ENCODE measurements around the gene CSPG4. TPM values are rescaled to one million over a fixed set of nuclear protein-coding genes. Genes with fewer than 3 reads are reported as not detected.

The CSPG4 gene
- total and polyA plus RNA-seq, 2 donors (not counting 3 experiments of a cell fraction or from before 2014, with no cell fraction given) = not detected

DNA sequence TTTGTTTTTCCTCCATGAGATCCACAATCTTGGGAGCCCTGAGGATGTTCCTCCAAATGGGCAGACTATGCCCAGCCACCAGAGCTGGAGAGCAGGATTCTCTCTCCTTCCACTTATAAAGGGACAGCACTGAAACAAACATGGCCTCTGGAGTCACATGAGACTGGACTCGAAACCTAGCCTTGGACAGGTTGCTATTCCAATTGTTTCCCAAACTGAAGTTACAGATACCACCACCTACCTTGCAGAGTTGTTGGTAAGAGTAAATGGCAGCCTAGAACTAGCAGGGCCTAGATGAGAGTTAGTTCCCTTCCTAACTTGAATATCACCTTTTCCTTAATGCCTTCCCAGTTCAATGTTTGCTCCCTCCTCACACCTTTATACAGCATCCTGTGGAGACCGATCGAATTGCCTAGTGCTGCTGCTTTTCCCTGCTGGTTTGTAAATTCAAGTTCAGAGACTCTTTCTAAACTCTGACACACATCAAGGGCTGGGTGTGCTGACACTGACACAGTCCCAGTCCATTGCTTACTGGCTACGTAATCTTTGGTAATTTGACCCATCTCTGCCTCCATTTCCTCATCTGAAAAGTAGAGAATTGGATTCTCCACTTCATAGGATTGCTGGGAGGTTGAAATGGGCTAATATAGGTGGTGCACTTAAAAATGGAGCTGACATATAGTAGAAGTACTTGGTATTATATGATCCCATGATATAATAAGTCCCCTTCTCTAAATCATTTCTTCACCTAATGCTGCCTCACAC, 75.2 kb downstream of the CSPG4 start:
- Histone ChIP-seq H3K9ac (replicated peaks; ENCODE audit: extremely low read depth, insufficient read depth, low read length) (no peak overlapping the region), H3K9me1 (replicated peaks; ENCODE audit: control insufficient read depth, extremely low read depth, insufficient read depth, low read length) (no peaks in the 10 kb centered on the region), H3K4me1 (ENCODE audit: control insufficient read depth, extremely low read depth, insufficient read depth, low read length) (peaks cover 23% of the 10 kb centered on the region), H4K20me1 (replicated peaks; ENCODE audit: control insufficient read depth, extremely low read depth, insufficient read depth, low read length) (no peaks in the 10 kb centered on the region), H3K79me2 (ENCODE audit: control insufficient read depth, insufficient read depth, low read length) (peaks cover 10% of the 10 kb centered on the region), H2AFZ (ENCODE audit: low read depth, low read length) (no peak overlapping the region), H3K4me3 (replicated peaks in 1 of 3; ENCODE audit: insufficient read depth in 1 of 3, low read depth in 1 of 3, low read length in 3 of 3) (no peak overlapping the region), H3K4me2 (ENCODE audit: insufficient read depth, low read length) (no peak overlapping the region), H3K36me3 (ENCODE audit: control insufficient read depth in 2 of 2, extremely low read depth in 1 of 2, insufficient read depth in 2 of 2, low read length in 2 of 2) (no peaks in the 10 kb centered on the region), H3K27ac (ENCODE audit: insufficient read depth, low read depth, low read length) (no peak overlapping the region), H3K9me3 (replicated peaks; ENCODE audit: control insufficient read depth, insufficient read depth, low read length) (no peaks in the 10 kb centered on the region), H3K27me3 (ENCODE audit: control insufficient read depth in 2 of 2, insufficient read depth in 2 of 2, low read length in 2 of 2) (no peaks in the 10 kb centered on the region)
- CTCF ChIA-PET = interaction anchor here (0.8 to 4.3 kb wide), 13 partner anchors 10 to 238 kb away, joined by 3 to 65 read pairs (median 8); partner anchors contain the start of genes SNUPN and SNX33
- peak; percentile 47 for FAIRE-seq
- BruUV-seq (replicated peaks) = no TSS peak
- dilution Hi-C loops (cut with MboI; ENCODE audit: extremely low pct_ligation_motif_present, low sequenced_read_pairs) (no loop called here), intact Hi-C loops (cut with micrococcal nuclease) (loop anchor here (1.0 to 2.0 kb wide), 6 partner anchors 17 to 185 kb away; no protein-coding TSS in a partner anchor)
- TF ChIP-seq, protein P1, sequence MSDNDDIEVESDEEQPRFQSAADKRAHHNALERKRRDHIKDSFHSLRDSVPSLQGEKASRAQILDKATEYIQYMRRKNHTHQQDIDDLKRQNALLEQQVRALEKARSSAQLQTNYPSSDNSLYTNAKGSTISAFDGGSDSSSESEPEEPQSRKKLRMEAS (IDR thresholded peaks at IDR 0.05; ENCODE audit: insufficient read depth, insufficient read length) = no peak
- TF ChIP-seq MYC (IDR thresholded peaks at IDR 0.05; ENCODE audit: low read depth, low read length) = no peak
- no peak for TF ChIP-seq POLR2AphosphoS5 (IDR thresholded peaks at IDR 0.05; ENCODE audit: insufficient read depth, low read depth, low read length)
- no peak for TF ChIP-seq JUN (IDR thresholded peaks at IDR 0.05; ENCODE audit: borderline replicate concordance, insufficient read depth, insufficient read length, low read depth)
- no peak for TF ChIP-seq EZH2 (IDR thresholded peaks at IDR 0.05; ENCODE audit: borderline replicate concordance, low read depth, low read length, severe bottlenecking)
- no peak for TF ChIP-seq GATA2 (IDR thresholded peaks at IDR 0.05; ENCODE audit: insufficient read depth, insufficient read length, low read depth, low read length)
- no peak for TF ChIP-seq FOS (IDR thresholded peaks at IDR 0.05; ENCODE audit: borderline replicate concordance, insufficient read depth, low read length)
- TF ChIP-seq, protein P2, sequence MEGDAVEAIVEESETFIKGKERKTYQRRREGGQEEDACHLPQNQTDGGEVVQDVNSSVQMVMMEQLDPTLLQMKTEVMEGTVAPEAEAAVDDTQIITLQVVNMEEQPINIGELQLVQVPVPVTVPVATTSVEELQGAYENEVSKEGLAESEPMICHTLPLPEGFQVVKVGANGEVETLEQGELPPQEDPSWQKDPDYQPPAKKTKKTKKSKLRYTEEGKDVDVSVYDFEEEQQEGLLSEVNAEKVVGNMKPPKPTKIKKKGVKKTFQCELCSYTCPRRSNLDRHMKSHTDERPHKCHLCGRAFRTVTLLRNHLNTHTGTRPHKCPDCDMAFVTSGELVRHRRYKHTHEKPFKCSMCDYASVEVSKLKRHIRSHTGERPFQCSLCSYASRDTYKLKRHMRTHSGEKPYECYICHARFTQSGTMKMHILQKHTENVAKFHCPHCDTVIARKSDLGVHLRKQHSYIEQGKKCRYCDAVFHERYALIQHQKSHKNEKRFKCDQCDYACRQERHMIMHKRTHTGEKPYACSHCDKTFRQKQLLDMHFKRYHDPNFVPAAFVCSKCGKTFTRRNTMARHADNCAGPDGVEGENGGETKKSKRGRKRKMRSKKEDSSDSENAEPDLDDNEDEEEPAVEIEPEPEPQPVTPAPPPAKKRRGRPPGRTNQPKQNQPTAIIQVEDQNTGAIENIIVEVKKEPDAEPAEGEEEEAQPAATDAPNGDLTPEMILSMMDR (IDR thresholded peaks at IDR 0.05; ENCODE audit: extremely low read depth in 1 of 2, insufficient read depth in 1 of 2, low read depth in 1 of 2, low read length in 2 of 2) = no peak
- POLR2A ChIA-PET = interaction anchor here (1.3 kb wide), 1 partner anchor 12 kb away, joined by 4 read pairs; the partner anchor contains the start of gene SNUPN
- no peak for DNase-seq (ENCODE audit: low read depth, low spot score)
